ENCODE results near the gene SPTBN1.
"Not testable (repeated sequence)": the region's sequence is repeated elsewhere in the genome, so short reads cannot be mapped to it uniquely, and the experiment has no call there.

The SPTBN1 gene

DNA sequence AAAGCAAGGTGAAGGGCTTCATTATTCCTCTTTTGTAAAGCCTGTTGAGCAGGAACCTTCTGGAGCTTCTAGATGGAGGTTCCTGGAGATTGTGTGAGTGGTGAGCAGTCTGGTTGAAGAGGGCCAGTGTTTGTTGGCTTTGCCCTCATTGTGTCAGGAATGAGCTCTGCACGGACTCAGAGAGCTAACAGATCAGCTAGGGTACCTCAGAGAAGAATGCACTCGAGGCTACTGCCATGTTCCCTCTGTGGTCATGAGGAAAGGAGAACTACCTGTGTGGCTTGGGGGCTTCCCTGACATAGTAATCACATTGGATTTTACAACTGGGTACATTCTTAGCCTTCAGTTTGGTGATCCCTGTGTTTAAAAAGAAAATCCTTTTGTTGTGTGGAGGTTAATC, 46.6 kb downstream of the SPTBN1 start:
- no peak for DNase-seq (ENCODE audit: low read depth)

DNA sequence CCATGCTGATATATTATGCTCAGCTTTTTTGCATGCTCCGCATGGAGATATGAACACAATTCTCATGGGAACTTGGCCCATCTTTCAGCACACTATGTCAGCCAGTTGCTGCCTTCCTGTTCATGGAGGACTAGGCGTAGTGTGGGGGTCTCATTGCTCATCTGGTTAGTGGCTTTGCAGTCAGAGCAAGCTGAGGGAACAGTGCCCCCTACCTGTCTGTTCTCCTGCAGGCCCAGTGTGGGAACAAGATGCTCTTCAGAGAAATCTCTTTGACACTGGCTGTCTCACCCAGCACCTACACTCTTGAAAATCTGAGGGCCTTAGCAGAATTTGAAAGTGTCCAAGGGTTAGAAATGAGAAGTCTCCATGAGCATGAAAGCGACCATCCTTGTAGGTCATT, 47.1 kb downstream of the SPTBN1 start:
- peak; percentile 44 for DNase-seq (ENCODE audit: low read depth)

DNA sequence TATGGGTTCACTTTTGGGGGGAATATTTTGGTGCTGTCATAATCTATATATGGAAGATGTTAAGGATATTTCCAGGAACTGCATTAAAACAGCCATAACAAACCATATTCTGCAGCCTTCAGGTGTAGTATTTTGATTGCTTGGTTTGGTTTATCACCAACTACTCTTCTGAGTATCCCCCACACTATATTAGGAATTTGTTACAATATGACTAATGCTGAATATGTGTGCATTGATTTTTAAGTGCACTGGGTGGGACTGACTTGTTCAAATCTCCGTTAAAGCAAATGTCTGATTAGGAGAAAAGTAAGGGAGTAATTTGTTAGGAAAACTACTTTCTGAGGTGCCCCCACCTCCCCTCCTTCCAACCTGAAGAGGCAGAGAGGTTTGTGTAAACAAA, 47.7 kb downstream of the SPTBN1 start:
- no peak for DNase-seq (ENCODE audit: low read depth)

DNA sequence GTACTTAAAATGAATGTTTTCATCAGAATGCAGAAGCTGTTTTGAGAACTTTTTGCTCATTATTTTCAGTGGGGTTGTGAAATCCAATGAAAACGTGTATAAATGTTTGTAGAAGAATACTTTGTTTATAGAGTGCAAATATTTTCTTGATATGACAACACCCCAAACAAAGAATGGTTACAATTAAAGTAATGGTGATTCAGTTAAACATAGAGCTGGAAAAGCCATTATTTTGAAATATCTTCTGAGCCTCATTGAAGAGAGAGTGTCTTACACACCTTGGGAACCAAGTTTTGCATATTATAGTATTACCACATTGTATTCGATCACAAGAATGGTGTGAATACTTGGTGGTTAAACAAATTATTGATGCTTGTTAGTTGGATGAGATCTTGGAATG, 48.7 kb downstream of the SPTBN1 start:
- no peak for DNase-seq (ENCODE audit: low read depth)

DNA sequence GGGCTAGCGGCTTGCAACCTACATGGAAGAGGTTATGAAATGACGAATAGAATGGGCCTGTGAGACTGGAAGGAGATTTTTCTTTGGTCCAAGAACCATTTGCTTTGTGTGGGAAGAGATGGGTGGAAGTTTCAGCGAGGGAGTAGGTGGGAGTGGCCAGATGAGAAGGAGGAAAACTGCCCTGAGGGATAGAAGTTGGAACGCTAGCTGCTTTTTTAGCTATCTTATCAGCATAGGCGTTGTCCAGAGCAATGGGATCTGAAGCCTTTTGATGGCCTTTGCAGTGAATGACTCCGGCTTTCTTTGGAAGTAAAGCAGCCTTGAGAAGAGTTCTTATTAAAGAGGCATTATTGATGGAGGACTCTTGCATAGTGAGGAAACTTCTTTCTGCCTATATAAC, 52.4 kb downstream of the SPTBN1 start:
- DNase-seq (ENCODE audit: low read depth): no peak

DNA sequence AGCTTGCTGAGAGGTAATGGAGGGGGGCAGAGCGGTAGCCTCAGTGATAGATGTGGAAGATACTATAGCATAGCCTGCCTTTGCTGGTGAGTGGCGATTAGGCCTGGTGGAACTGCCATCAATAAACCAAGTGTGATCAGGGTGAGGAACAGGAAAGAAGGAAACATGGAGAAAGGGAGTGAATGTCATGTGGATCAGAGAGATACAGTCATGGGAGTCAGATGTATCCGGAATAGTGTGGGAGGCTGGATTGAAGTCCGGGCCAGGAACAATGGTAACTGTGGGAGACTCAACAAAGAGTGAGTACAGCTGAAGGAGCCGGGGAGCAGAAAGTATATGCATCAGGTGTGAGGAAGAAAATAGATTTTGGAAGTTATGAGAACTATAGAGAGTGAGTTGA, 52.9 kb downstream of the SPTBN1 start:
- DNase-seq (ENCODE audit: low read depth): not testable (repeated sequence)

DNA sequence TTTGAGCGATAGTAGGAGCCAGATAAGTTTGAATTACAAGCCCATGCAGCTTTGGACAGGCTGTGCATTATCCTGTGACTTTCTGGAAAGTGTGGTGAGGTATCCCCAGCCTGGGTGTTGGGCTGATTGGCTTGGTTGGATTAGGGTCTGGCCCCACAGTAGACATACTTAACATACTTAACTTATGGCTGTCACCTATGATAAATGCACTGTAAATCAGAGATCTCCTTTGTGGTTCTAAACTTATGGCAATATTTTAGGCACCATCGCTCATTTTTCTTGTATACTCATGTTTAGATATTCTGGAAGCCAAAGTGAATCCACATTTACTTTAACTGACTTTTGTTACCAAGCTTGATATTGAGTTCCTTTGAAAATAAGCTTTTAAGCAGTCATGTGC, 54.8 kb downstream of the SPTBN1 start:
- no peak for DNase-seq (ENCODE audit: low read depth)

DNA sequence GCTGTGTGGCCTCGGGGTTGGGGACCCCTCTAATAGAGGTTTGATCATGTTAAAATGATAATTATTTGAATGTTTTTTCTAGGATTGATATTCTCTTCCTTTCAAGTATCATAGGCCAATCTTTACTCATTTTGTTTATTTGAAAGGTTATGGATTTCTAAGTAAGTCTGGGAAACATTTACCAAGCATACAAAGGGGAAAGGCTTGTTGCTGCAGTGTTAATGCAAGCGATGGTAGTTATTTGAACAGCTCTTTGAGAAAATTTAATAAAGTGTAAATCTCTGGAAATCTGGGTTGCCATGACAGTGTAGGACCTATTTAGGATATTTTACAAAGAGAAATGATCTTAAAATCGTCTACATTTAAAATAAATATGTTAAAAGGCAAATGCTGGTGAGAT, 56.1 kb downstream of the SPTBN1 start:
- no peak for DNase-seq (ENCODE audit: low read depth)

DNA sequence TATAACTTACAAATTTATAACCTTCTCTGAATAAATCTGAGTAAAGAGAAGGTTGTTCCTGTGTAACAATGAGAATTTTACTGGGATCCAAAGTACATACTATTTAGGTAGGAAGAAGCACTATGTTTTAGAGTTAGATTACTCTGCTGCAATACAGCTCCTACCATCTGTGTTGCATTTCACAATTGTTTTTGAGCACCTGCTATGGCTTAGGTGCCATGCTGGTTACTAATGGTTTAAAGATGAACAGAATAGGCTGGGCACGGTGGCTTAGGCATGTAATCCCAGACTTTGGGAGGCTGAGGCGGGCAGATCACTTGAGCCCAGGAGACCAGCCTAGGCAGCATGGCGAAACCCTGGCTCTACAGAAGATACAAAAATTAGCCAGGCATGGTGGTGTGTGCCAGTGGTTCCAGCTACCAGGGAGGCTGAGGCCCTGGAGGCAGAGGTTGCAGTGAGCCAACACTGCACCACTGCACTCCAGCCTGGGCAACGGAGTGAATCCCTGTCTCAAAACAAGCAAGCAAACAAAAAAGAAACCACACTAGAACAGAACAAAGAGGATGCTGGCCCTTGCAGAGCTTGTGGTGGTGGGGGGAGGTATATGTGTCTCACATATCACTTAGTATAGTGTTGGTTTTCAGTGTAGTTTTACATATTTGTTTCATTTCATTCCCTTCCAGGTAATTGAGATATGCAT, 56.7 kb downstream of the SPTBN1 start:
- DNase-seq (ENCODE audit: low read depth): no peak

DNA sequence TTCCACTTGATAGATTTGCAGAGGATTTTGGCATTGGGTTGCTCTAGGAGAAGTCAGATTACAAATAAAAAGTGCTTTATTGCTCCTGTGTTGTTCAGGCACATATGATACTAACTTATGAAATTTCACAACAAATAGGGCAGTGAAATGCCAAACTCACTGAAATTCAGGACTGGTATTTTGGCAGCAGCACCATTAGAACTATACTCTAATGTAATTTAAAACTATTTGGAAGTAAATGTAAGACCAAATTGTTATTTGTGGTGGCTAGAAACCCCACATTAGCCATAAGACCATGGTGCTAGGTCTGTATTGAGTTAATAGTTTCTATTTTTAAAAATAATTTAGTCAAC, 57.2 kb downstream of the SPTBN1 start:
- no peak for DNase-seq (ENCODE audit: low read depth)

DNA sequence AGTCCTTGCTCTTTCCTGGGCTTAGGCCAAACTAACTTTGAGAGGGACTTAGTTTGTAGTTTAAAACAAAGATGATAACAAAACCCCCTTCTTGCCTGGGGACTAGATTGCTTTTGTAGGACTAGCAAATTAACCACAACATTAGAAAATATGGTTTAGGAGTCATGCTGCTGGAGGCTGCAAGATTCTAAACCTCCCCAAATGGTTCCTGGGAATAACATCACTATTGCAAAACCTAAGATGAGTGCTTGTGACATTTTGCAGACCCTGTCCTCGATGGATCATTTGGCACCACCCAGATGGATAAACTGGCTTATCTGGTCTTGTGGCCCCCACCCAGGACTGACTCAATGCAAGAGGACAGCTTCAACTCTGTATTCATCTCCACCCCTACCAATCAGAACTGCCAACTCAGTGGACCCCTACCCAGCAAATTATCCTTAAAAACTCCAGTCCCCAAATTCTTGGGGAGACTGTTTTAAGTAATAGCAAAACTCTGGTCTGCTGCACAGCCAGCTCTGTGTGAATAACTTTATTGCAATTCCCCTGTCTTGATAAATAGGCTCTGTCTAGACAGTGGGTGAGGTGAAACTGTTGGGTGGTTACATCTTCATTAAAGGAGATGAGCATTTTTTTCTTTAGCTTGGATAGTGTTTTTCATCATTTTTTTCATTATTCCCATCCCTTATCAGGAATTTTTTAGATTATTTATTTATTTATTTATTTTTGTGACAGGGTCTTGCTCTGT, 58.9 kb downstream of the SPTBN1 start:
- DNase-seq (ENCODE audit: low read depth): no peak

DNA sequence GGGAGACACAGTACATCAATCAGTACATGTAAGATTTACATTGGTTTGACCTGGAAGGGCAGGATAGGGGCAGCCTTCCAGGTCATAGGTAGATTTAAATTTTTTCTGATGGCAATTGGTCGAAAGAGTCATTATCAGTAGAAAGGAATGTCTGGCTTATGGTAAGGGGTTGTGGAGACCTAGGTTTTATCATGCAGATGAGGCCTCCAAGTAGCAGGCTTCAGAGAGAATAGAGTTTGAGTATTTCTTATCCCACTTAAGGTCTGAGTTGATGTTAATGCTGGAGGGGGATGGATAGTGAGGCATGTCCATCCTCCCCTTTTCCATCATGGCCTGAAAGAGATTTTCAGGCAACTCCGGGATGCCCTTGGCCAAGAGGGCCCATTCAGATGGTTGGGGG, 60.7 kb downstream of the SPTBN1 start:
- DNase-seq (ENCODE audit: low read depth): no peak

DNA sequence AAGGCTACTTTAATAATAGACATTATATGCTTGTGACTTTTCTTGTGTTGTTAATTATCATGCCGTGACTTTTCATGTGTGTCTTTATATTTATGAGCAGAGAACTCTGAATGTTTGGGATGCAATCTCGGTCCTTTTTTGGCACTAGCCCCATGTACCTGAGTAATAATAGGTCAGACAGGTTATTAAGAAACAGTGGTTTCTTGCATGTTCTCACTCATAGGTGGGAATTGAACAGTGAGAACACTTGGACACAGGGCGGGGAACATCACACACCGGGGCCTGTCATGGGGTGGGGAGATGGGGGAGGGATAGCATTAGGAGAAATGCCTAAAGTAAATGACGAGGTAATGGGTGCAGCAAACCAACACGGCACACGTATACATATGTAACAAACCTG, 61.9 kb downstream of the SPTBN1 start:
- not testable (repeated sequence) for DNase-seq (ENCODE audit: low read depth)

DNA sequence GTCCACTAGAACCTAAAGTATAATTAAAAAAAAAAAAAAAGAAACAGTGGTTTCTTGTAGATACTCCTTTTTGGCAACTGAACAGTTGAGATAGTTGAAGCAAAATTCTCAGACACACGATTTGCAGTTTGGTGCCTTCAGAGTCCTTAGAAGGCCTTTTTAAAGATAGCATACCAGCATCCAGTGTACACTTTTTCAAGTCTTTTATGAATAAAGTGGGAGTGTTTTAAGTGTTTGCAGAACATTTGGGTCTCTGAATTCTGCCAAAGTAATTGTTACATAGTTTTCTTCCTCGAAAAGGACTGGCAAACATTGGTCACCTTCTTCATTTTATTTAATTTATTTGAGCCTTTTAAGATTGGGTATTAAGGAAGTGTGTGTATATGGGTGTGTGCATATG, 62.3 kb downstream of the SPTBN1 start:
- no peak for DNase-seq (ENCODE audit: low read depth)

DNA sequence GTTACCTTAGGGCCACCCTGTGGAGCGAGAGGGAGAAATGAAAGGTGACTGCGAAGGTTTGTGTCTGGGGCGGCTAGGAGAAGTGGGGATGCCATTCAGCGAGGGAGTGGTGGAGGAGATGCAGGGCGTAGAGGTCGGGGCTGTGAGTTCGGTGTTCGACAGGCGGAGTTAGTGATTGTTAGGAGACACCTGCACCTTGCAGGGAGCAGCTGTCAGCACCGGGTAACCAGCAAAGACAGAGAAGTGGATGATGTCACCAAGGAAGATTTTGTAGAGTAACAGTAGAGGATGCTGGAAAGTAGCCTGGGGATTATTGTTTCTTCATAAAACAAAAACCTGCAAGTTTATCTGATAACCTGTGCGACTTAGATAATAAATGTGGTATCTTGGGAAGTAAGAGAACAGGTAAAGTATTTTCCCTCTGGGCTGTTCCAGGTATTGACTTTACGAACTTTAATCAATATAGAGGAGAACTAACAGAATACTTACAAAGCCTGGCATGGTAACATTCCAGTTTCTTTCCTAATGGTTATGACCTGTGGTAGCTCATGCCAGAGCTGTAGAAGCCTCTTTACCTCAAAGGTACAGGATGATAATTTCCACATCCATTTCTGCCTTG, 63.8 kb downstream of the SPTBN1 start:
- DNase-seq (ENCODE audit: low read depth): no peak

DNA sequence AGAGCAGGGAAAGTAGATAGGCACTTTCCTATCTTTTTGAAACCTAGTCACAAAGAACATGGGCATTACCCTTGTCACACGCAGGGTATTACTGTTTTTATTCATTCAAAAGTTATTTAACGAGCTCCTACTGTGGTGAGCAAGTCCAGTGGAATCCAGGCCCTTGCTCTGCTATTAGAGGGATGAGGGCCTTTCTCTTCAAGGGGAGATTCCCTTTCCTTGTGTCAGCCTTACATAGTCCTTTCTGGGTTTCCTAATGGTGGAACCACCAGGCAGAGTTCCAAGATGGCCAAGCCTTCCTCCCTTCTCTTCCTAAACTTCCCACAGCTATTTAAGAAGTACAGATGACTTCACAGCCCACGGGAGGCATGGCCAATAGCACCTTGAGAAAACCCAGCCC, 64.6 kb downstream of the SPTBN1 start:
- peak; percentile 92 for DNase-seq (ENCODE audit: low read depth)

DNA sequence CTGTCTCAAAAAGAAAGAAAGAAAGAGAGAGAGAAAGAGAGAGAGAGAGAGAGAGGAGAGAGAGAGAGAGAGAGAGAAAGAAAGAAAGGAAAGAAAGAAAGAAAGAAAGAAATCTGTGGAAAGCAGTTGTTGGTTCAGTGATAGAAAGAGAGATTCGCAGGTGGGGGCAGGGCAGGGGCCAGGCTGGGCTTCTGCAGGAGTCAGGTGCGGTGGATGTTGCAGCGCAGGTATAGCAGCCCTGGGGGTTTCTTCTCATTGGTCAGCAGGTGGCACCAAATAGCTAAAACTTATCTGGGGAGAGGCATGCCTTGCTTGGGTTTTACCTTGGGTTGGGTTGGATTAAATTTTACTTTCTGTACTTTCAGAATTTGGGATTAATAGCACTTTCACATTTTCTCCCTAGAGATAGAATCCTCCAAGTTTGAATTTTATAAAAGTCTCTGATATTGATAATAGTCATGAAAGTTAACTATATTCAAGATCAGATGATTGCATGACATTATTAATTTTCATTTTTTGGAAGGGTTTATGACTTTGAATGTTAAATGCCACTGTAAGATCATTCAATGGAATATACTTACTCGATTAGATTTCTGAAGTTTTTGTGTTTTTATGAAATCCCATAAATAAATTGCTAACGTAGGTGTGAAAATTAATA, 66.6 kb downstream of the SPTBN1 start:
- peak; percentile 52 for DNase-seq (ENCODE audit: low read depth)

DNA sequence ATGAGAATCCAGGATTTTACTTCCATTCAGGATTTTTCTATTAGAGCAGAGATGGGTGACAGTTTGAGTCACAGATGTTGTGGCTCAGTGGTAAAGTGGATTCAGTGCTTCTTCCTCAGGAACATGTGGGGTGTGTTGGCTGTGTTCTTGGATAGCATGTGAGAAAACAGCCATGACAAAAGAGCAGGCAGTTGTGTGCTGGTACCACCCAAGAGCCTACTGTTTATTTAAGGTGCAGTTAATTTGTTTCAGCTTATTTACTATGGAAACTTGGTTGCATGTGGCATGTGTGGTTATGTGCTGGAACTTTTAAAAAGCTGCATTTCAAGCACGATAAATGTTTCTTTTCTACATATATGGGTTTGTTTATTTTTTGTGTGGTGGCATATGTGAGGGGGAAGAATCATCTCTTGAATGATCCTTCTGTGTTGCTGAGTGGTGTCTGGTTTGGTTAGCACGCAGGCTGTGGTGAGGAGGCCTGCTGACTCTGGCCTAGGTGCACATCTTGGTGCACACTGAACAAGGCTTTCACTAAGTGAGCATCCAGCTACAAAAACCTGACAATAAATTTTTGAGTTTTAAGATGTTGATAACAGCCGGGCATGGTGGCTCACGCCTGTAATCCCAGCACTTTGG, 67.3 kb downstream of the SPTBN1 start:
- DNase-seq (ENCODE audit: low read depth): no peak

DNA sequence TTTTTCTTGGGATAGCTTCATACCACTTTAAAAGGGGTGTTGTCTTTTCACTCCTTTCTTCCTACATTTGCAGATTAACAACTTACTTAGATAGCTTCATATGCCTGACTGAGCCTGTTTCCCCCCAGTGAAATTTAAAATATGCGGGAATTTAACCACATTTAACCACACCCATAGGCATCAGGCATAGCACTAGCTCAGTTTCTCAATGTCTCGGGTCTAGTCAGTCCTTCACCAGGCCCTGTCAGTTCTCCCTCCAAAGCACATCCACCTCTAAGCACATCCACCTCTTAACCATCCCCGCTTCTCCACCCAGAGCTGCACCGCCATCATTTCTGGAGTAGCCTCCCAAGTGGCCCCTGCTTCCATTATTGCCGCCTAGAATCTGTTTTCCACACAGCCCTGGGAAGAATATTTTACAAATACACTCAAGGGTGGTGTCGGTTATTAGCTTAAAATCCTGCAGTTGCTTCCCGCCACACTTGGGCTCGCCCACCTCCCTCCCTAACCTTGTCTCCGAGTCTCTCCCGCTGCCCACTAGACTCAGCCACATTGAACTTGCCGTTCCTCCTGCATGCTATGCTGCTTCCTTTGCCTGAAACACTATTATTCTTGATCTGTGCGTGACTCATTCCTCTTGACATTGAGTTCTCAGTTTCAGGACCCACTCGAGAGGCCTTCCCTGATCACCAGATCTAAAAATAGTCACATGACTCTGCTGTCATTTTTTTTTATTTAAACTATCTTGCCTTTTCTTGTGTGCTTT, 68.3 kb downstream of the SPTBN1 start:
- DNase-seq (ENCODE audit: low read depth): peak; percentile 84

DNA sequence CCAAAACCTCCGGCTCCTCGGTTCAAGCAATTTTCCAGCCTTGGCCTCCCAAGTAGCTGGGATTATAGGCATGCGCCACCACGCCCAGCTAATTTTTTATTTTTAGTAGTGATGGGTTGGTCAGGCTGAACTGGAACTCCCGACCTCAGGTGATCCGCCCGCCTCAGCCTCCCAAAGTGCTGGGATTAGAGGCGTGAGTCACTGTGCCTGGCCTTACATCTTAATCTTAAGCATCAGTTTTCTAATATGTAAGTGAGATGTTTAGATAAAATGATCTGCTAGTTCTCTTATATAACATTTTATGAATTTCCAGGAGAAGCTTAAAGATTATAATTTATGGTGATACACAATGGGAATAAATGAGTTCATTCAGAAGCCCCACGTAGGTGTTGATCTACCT, 69.2 kb downstream of the SPTBN1 start:
- no peak for DNase-seq (ENCODE audit: low read depth)

DNA sequence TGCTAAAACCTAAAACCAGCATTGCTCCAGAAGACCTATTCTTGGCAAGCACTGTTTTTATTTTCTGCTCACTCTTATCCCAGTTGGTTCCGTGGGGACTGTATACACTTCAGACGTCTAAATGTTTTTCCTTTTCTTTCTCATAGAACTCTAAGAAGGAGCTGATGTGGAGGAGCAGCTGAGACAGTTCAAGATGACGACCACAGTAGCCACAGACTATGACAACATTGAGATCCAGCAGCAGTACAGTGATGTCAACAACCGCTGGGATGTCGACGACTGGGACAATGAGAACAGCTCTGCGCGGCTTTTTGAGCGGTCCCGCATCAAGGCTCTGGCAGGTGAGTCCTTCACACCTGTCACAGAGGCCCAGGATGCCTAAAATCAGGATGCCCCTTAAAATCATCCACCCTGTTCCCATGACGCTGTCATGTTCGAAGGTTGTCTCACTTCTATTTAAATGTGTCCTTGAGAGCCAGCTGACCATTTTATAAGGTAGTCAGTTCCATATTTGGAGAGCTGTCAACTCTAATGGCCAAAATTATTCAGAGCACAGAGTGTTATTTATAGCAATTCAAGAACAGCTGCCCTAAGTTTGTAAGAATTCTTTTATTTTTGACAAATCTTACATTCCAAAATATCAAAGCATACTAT, 70.2 kb downstream of the SPTBN1 start:
- no peak for DNase-seq (ENCODE audit: low read depth)

Data from iris pigment epithelial cell (primary cell).